ENCODE data around the gene PIM1. TPM values are rescaled to one million over a fixed set of nuclear protein-coding genes. Genes with fewer than 3 reads are reported as not detected.

PIM1 gene
- total RNA-seq, 6 experiments from 2014 or later, result 3.6 to 6.3 (median 5.1) TPM

GRCh38 chr6:37160922-37161778, 8.8 kb upstream of the PIM1 start:
- peak overlapping the region; percentile 37 for H3K27ac Mint-ChIP-seq
- peaks cover 13% of the 10 kb centered on the region for H3K4me1 Mint-ChIP-seq (ENCODE audit: low read depth)
- TF ChIP-seq CTCF (IDR thresholded peaks at IDR 0.05), result no peak
- no peaks in the 10 kb centered on the region for H3K36me3 Mint-ChIP-seq (ENCODE audit: low read depth)
- peaks cover 3% of the 10 kb centered on the region; the same call in 1 of the 2 replicates for H3K27me3 Mint-ChIP-seq (ENCODE audit: insufficient read depth)
- peak; percentile 42 for DNase-seq
- no peaks in the 10 kb centered on the region for H3K9me3 Mint-ChIP-seq
- H3K4me3 Mint-ChIP-seq, result no peak overlapping the region

GRCh38 chr6:37162740-37163139, 7.2 kb upstream of the PIM1 start:
- H3K27me3 Mint-ChIP-seq (ENCODE audit: insufficient read depth), result peaks cover 3% of the 10 kb centered on the region; the same call in 1 of the 2 replicates
- no peak for DNase-seq
- H3K27ac Mint-ChIP-seq, result no peak overlapping the region
- no peaks in the 10 kb centered on the region for H3K36me3 Mint-ChIP-seq (ENCODE audit: low read depth)
- H3K4me1 Mint-ChIP-seq (ENCODE audit: low read depth), result peaks cover 13% of the 10 kb centered on the region
- H3K9me3 Mint-ChIP-seq, result no peaks in the 10 kb centered on the region
- H3K4me3 Mint-ChIP-seq, result no peak overlapping the region
- TF ChIP-seq CTCF (IDR thresholded peaks at IDR 0.05), result no peak

GRCh38 chr6:37168163-37168758, 1.7 kb upstream of the PIM1 start:
- no peaks in the 10 kb centered on the region for H3K27me3 Mint-ChIP-seq (ENCODE audit: insufficient read depth)
- H3K9me3 Mint-ChIP-seq, result no peaks in the 10 kb centered on the region
- peak overlapping the region; percentile 88 for H3K4me3 Mint-ChIP-seq
- peaks cover 32% of the 10 kb centered on the region for H3K4me1 Mint-ChIP-seq (ENCODE audit: low read depth)
- DNase-seq, result no peak
- no peak for TF ChIP-seq CTCF (IDR thresholded peaks at IDR 0.05)
- H3K27ac Mint-ChIP-seq, result peak overlapping the region; percentile 14; the same call in 1 of the 2 replicates
- H3K36me3 Mint-ChIP-seq (ENCODE audit: low read depth), result peaks cover 2% of the 10 kb centered on the region; the same call in 1 of the 2 replicates

GRCh38 chr6:37168811-37169495, 999 bp upstream of the PIM1 start:
- no peak for TF ChIP-seq CTCF (IDR thresholded peaks at IDR 0.05)
- Mint-ChIP-seq H3K27me3 (ENCODE audit: insufficient read depth) (no peaks in the 10 kb centered on the region), H3K4me3 (peak overlapping the region; percentile 88), H3K4me1 (ENCODE audit: low read depth) (peaks cover 32% of the 10 kb centered on the region), H3K36me3 (ENCODE audit: low read depth) (peaks cover 6% of the 10 kb centered on the region; the same call in 1 of the 2 replicates), H3K27ac (peak overlapping the region; percentile 93), H3K9me3 (no peaks in the 10 kb centered on the region)
- DNase-seq, result peak; percentile 52

GRCh38 chr6:37170273-37171200, 585 bp downstream of the PIM1 start:
- peak overlapping the region; percentile 88 for H3K27ac Mint-ChIP-seq
- H3K4me3 Mint-ChIP-seq, result peak overlapping the region; percentile 88
- H3K4me1 Mint-ChIP-seq (ENCODE audit: low read depth), result peaks cover 32% of the 10 kb centered on the region
- DNase-seq, result peak; percentile 25
- no peaks in the 10 kb centered on the region for H3K9me3 Mint-ChIP-seq
- peak; percentile 68 for TF ChIP-seq CTCF (IDR thresholded peaks at IDR 0.05)
- H3K36me3 Mint-ChIP-seq (ENCODE audit: low read depth), result peaks cover 11% of the 10 kb centered on the region; the same call in 1 of the 2 replicates
- no peaks in the 10 kb centered on the region for H3K27me3 Mint-ChIP-seq (ENCODE audit: insufficient read depth)
